Activated CD8-positive, alpha-beta memory T cell treated with anti-CD3 and anti-CD28 coated beads, Interleukin-2, amount 50 U/mL, for 48 hours (primary cell): ENCODE data around the gene SYT8.
"Not testable (repeated sequence)": the region's sequence is repeated elsewhere in the genome, so short reads cannot be mapped to it uniquely, and the experiment has no call there.

Experiments used
- DNase-seq: peaks from one replicate; pipeline ENCODE4 v3.0.0-alpha.2; 2020

The SYT8 gene

GRCh38 chr11:1862588-1863351 lies 28.0 kb downstream of the SYT8 start:
- no peak for DNase-seq

DNA sequence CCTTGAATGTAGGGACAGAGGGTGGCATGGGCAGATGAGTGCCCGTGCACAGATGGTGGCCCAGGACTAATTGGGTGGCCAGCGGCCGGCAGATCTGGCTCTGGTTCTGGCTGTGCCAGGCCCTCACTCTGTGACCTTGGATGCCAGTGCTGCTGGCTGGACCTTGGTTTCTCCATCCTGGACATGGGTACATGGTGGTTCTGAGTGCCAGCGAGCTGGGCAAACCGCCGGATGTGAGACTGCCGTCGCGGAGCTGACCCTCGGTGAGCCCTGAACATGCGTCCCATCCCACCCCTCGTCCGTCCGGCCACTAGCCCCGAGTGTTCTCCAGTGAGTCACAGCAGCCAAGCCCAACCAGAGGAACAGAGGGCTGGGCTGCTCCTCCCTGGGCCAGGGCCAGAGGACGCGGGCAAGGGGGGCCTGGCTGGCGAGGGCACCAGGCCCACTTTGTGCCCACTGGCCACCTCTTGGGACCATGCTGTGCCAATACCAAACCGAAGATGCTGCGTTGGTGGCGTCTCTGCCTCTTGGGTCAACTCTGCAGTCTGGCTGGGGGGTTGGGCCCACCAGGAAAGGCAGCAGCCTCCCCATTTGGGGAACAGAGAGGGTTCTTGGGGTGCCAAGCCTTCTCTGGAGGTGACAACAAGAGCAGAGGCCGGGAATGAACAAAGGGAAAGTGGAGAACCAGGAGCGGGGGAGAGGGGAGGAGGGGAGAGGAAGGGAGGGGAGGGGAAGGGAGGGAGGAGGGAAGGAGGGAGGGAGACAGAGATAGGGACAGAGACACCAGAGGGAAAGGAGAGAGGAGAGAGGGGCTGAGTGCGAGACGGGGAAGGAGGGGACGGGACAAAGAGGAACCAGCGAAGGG lies 28.8 kb downstream of the SYT8 start:
- no peak for DNase-seq

DNA sequence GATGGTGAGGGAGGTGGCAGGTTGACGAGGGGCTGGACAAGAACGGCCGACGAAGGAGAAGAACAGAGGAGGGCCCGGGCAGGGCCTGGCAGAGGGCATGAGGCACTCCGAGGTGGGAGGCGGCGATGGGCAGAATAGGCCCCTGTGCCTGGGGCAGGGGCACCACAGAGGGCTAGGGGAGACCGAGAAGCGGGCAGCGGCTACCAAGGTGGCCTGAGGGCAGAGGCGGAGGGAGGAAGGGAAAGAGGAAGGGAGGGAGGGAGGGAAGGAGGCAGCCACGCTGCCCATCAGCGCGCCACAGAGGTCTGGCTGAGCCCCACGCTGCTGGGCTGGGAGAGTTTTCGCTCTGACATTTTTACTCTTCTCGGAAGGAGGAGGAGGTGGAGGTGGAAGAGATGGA lies 29.4 kb downstream of the SYT8 start:
- DNase-seq = no peak

GRCh38 chr11:1864831-1865665 lies 30.3 kb downstream of the SYT8 start:
- DNase-seq = no peak

DNA sequence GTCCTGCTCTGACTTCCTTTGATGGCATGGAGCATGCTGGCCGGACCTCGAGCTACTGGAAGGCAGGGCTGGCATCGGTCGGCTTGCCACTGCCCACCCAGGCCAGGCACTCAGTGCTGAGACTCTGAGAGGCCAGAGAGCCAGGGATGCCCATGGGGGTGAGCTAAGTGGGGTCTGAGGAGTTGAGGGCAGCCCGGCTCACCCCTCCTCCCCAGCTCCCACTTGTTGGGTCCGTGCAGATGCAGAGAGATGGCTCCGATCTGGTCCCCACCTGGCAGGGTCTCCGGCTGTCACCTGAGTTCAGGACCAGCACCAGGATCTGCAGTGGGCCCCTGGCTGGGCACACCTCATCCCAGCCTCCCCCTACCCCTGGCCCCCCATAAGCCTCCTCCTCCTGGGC lies 31.4 kb downstream of the SYT8 start:
- no peak for DNase-seq

DNA sequence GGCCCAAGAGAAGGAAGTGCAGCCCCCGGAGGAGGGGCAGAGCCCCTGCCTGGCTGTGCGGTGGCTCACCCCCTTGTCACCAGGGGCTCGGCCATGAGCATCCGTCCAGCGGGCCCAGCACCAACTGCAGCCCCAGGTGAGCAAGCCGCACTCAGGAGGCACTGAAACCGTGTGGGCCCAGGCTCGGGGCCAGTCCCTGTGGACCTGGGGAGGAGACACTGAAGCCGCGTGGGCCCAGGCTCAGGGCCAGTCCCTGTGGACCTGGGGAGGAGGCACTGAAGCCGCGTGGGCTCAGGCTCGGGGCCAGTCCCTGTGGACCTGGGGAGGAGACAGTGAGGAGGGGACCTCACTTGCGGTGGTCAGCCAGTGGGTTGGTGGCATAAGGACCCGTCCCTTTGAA lies 32.0 kb downstream of the SYT8 start:
- no peak for DNase-seq

DNA sequence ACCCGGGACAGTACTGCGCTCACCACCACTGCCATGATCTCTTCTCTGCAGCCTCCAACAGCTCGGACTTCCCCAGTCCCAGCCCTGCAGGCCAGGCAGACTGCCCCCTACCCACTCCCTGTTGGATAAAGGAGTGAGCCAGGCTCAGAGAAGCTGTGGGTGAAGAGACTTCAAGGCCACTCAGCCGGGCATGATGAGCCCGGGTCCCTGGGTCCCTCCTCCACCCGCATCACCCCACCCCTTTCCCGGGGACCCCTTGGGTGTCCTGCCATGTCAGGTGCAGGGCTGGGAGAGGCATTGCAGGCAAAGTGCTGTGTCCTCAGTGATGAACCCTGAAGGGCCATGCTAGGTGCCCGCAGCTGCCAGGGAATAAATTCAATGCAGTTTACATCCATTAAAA lies 32.6 kb downstream of the SYT8 start:
- DNase-seq = no peak

DNA sequence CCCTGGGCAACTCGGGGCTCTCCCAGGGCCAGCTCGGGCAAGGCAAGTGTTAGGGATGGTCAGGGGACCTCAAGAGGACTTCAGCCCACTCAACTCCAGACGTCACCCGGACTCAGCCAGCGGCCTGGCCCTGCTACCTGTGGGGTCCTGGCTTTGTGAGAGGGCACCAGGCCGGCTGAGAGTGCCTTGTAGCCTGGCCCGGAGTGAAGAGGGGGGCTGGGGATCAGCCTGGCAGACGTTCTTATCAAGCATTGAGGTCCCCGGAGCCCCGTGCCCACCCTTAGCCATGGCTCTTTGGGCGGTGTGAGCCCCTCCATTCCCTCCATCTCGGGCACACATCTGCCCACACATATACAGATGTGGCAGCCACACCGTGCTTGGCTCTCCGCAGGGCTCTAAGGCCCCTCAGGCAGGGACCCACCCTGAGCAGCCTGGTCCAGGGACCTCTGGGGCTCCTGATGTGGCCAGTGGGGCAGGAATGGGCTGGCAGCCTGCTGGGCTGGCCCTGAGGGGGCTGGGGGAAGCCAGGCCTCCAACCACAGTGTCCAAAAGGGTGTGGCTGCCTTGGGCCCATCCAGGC lies 33.4 kb downstream of the SYT8 start:
- no peak for DNase-seq

DNA sequence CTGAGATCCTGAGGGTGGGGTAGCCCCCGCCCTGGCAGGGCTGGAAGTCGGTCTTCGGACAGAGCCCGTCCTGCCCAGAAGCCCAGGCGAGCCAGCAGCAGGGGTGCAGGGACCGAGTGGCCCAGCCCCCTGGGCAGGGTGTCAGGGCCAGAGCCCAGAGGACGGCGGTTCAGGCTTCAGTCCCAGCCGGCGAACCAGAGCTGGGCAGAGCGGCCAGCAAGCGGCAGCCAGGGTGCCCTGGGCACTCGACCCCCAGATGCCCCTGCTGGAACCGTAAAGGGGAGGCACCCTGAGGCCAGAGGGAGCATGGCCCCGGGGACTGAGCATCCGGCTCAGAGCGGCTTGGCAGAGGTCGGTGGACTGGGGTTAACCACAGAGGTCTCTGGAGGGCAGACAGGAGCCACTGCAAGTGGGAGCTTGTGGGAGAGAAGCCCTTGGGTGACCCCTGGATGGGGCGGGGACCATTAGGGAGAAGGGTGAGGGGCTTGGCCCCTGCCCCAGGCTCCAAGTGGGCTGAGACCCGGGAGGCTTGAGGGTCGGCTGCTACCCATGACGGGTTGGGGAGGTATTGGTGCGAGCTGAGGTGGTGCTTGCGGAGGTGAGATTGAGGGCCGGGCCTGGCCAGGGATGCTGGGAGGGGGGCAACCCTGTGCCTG lies 34.0 kb downstream of the SYT8 start:
- DNase-seq = no peak

GRCh38 chr11:1869427-1870325 lies 34.9 kb downstream of the SYT8 start:
- DNase-seq = no peak

GRCh38 chr11:1870326-1870696 lies 35.5 kb downstream of the SYT8 start:
- no peak for DNase-seq

DNA sequence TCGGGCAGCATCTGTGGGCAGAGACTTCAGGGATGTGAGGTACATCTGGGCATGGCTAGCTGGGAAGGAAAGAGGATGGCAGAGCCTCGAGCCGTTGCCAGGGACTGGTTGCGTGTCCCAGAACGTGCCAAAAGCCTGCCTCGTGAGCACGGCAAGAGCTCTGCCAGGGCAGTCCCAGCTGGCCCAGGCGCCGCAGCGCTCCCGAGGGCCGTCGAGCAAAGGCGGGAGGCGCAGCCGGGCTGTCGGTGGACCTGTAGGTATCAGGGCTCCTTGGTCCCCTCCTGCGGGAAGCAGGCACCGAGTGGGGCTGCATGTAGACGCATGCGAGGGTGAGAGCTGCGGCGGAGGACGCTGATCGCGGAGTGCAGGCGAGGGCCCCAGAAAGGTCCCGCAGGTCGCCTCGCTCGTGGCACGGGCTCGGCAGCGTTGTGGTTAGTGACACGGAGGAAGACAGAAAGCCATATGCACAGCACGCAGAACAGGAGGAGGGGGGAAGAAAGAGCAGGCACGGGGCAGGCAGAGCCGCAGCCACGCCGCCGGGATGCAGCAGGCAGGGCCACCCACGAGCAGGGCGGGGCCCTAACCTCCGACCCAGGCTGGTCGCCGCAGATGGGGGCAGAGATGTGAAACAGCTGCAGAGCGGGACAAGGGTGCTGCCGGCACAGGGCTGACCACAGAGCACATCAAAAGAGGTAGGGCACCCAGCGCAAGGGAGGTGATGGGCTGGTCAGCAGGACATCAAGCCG lies 36.1 kb downstream of the SYT8 start:
- DNase-seq = no peak

DNA sequence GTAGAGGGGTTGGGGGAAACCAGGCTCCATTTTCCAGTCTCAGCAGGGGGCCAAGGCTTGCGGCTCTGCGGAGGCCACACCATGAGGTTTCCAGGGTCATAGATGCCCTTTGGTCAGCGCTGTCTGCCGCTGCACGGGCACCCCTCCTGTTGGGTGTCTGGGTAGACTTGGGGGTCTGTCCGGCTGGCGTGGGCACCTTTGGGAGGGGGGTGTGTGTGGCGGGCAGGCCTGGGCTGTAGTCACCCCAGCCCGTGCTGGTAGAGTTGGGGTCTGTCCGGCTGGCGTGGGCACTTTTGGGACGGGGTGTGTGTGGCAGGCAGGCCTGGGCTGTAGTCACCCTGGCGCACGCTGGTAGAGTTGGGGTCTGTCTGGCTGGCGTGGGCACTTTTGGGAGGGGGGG lies 36.7 kb downstream of the SYT8 start:
- no peak for DNase-seq

DNA sequence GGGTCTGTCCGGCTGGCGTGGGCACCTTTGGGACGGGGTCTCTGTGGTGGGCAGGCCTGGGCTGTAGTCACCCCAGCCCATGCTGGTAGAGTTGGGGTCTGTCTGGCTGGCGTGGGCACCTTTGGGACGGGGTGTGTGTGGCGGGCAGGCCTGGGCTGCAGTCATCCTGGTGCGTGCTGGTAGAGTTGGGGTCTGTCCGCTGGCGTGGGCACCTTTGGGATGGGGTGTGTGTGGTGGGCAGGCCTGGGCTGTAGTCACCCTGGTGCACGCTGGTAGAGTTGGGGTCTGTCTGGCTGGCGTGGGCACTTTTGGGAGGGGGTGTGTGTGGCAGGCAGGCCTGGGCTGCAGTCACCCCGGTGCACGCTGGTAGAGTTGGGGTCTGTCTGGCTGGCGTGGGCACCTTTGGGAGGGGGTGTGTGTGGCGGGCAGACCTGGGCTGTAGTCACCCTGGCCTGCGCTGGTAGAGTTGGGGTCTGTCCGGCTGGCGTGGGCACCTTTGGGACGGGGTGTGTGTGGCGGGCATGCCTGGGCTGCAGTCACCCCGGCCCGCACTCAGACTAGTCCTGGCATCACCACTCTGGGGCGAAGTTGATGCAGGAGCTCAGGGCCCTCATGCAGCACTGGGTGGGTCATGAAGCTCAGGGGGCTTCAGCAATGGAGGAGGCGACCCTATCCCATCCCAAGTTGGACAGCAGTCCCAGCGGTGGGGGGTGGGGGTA lies 37.6 kb downstream of the SYT8 start:
- no peak for DNase-seq

- DNase-seq = no peak
These were observed 38.4 kb downstream of the SYT8 start for GRCh38 chr11:1873048-1873812.

GRCh38 chr11:1873813-1874150 lies 39.0 kb downstream of the SYT8 start:
- DNase-seq = not testable (repeated sequence)

DNA sequence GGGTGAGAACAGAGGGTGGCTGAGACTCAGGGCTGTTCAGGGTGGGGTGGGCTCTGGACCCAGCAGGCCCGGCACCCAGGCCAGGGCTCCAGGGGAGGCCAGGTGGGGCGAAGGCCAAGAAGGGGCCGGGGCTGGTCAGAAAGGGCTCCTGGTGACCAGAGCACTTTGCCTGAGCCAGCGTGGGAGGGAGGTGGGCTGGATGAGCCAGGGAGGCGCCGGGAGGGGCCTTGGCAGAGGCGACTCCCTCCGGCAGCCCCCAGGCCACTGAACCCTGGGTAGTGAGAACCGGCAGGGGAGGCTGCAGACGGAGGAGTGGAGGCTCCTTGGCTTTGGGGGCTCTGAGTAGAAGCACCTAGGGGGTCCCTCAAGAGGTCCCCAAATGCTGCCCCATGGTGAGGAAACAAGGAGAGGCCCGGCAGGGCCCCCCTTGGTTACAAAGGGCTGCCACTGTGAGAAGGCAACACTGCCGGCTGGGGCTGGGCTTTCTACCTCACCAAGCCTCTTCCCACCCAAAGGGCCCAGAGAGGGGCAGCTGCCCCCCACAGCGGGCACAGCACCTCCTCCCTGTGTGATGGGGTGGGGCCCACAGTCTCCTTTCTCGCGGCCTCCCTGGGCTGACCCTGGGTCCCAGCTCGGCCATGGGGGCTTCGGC lies 39.8 kb downstream of the SYT8 start:
- DNase-seq = not testable (repeated sequence)

DNA sequence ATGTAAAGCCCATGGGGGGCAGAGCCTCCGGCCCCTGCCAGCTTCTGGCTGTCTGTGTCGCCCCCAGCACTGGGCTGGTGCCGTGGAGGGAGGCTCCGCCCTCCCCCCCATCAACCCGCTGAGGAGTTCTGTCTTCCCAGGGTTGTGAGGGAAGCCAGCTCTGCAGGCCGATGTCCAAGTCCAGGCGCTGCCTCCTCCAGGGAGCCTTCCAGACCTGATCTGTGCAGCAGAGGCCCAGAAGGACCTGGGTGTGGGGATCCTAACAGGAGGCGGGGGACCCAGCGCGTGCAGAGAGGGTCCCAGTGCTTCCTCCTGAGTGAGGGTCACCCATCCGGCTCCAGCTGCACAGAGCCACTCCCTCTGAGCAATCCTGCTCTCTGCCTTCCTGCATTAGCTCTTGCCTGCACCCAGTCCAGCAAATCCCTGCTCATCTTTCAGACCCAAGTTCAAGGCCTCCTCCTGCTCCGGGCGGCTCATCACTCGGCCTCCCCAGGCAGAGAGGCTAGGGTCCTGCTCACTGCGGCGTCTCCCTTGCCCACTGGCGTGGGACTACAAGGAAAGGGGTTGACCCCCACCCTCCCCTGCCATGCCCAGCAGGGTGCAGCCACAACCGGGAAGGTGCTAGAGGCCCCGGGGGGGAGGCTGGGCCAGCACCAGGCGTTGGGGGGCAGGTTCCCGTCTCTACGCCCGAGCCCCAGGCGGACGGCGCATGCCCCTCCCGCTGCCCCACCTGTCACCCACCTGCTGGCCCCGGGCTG lies 40.5 kb downstream of the SYT8 start:
- no peak for DNase-seq
